ENCODE results near the gene STXBP6.

Gene STXBP6

DNA sequence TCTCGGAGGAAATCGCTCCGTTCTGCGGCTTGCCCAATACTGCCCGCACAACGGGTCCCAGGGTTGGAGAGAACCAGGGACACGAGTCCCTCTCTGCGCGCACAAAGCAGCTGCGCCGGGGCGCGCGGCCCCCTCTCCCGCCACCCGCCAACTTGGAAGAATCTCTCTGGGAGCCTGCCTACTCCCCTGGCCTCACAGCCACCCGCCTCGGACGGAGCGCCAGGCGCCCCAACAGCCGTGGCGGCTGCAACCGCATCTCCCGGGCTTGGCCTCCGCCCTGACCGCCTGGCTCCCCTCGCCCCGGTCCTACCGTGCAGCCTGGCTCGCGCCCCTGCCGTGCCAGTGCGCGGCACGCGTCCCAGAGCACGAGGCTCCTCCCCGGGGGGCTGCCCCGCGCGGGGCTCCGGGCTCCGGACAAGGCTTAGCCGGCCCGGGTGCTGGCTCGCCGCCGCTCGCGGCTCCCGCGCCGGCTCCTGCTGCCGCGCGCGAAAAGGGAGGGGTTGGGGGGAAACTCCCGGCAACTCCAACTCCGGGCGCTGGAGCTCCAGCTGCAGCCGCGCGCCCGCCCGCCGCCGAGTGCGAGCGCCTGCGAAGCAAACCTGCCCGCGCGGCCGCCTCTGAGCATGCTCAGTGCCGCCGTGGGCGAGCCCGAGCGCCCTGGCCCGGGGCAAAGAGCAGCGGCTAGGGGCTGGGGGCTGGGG, at the start of gene STXBP6:
Gene STXBP6, minus strand, starts transcription at position 580 of the 701 bp plus-strand sequence. CDS start 75,329 bp downstream, outside the sequence.
- peak; percentile 97 for DNase-seq

- DNase-seq: no peak
Measured at GRCh38 chr14:25097120-25097519, 47.2 kb upstream of the STXBP6 start.

- no peak for DNase-seq
Measured at GRCh38 chr14:25095736-25096437, 45.9 kb upstream of the STXBP6 start.

DNA sequence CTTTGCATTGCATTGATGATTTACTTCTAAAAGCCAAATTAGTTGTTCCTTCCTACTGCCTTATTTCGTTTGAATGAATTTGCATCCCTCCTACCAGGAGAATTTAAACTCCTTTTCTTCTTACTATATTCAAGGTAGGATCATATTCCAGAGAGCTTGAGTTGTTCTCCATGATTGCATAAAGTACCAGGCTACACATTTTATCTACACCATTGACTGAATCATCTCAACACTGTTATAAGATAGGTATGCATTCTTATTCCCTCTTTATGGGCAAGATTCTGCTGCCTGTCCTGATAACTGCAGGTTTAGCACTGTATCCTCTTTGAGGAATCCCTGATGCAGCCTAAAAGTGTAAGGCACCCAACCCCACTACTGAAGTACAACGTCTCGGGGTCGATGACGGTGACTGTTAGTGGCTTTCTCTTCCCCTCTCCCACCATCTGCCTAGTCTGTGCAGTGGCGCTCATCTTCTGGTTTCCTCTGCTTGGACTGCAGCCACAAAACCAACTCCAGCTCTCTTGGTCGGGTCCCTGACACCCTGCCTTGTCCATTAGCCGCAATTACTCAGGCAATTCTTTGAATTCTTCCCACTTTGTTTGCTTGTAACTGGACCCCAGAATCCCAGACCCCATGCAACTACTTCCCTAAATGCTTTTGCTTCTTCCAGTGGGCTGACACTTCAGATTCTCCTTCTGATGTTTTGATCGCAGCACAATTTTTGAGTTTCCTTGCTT, 44.4 kb upstream of the STXBP6 start:
- DNase-seq: no peak

DNA sequence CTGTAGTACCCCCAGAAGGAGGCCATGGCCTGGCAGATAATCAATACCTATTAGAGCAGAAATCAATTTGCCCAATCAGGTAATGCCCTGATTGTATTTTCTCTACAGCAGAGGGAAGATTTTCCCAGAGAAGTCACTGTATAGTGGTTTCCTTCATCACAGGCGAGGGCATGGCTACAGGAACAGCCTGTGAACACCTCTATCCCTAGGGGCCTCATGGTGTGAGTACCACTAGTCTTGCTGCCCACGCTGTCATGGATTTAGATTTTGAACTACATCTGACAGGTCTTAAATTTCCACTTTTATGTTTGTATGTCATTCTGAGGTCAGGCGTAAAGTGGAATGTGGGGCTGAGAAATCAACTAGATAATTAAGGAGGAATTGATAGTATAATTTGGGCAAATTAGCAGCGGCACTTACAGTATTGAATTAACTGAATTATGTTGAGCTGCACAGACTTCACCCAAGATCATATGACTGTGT, 42.4 kb upstream of the STXBP6 start:
- no peak for DNase-seq

DNA sequence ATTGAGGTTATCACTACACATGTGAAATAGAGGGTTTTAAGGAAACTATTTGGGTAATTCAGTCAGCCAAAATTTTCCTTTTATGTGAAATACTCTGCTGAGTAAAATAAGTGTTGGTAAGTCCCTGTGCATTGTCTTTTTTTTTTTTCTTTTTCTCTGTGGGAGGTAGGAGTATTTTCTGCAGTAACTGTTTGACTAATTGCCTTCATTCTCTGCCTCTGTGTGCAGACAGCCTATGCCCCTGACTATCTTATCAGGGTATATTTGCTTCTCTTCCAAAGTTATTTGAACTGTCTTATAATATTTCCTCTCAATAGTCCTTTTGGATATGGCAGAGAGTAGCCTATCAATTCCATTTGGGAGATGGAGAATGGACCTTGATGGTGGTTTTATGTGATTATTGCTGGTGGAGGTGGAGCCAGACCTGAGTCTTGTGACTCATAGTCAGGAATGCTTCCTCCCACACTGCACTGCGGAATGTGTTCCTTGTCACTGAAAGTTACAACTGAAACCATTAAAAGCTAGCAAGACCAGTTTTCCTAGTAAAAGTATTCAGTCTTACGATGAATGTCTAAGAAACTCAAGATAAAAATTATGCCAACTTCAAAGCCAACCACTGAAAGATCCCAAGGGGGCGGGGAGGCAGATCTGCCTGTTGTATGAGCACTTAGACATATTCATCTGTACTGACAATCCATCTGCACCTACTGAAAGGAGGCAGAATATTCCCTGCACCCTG, 40.9 kb upstream of the STXBP6 start:
- DNase-seq: no peak

GRCh38 chr14:25090256-25090655, 40.3 kb upstream of the STXBP6 start:
- DNase-seq: no peak

DNA sequence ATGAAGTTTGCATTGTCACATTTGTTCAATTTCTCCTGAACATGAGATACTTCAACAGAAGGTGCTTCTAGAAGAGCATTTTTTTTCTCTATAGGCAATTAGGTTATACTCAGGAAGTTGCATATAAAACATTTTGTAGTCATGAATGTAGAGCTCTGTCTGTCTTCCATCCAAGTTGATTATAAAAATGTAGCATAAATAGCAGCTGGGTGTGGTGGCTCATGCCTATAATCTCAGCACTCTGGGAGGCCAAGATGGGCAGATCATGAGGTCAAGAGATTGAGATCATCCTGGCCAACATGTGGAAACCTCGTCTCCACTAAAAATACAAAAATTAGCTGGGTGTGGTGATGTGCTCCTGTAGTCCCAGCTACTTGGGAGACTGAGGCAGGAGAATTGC, 39.5 kb upstream of the STXBP6 start:
- no peak for DNase-seq

DNA sequence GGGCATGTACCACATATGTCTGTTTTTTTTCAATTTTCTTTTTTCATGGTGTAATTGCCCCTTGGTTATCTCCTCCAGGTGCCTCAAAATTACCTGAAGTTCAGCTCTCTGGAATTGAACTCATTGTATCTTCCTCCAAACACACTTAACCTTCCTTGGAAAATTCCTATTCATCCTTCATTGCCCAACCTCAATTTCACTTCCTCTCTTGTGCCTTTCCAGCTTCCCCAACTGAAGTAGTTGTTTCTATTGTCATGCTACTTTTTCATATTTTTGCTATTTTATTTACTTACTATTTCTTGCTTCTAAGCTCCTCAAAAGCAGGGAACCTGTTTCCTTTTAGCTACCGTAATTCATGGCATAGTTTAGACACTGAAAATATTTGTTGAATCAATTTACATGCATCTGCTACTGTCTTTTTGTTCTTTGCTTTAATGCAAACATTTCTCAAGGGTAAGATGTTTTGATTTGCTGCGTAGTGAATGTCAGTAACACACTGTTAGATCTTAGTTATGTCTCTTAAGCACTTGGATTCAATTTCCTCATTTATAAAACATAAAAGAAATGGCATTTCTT, 37.0 kb upstream of the STXBP6 start:
- DNase-seq: no peak

DNA sequence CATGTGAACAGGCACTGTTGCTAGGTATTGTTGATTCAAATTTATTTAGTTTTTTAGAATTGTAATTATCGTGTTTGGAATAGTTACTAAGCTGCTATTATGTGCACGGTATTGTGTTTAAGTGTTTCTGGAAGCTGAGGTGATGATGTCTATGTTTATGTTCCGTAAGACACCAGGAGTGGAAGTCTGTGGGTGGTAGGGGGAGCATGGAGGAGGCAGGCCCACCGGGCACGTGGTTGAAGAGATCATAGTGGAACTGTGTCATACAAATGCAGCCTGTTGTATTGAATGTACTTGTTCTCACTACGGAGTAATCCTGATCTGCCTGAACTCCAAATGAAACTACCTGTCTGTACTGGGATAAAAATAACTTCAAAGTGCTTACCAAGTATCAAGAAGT, 36.1 kb upstream of the STXBP6 start:
- no peak for DNase-seq

DNA sequence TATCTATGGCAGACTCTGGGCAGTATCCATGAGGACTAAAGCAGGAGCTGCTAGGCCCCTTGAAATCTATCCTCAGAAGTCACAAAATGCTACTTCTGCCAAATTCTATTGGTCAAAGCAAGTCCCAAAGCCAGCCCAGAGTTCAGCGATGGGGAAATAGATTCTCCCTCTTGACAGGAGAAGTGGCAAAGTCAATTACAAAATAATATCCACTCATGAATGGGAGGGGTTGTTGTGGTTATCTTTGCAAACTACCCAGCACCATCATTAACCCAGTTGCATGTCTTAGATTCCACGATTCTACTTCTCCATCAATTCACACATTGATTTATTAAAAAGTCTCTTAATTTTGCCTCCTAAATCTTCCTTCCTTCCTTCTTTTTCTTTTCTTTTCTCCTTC, 30.7 kb upstream of the STXBP6 start:
- no peak for DNase-seq

GRCh38 chr14:25079311-25079710, 29.4 kb upstream of the STXBP6 start:
- no peak for DNase-seq

DNA sequence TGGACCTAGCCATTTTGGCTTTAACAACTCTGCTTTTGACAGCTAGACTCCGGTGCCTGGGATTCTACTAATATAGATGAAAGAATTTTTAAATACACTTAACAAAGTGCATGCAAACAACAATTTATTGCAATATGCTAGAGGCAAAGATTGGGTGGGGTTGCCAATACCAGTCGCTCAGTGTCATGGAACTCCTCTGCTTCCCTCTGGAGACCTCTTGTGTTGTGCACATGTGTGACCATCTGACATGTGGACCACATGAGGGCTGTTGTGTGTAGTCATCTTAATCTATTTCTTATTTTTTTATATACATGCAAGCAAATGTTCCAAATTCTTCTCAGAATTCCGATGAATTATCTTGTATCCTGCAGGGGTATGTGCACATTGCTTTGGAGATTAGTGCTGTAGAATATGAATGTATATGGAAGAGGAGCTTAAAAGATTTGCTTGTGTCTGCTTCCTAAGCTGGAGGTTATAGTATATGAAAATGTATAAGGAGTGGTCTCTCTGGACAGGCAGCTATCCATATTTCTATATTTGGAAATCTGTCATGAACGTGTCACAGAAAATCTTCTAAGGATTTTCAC, 24.2 kb upstream of the STXBP6 start:
- no peak for DNase-seq

- DNase-seq: no peak
Measured at GRCh38 chr14:25069879-25070278, 19.9 kb upstream of the STXBP6 start.

- DNase-seq: no peak
Measured at GRCh38 chr14:25067600-25067999, 17.7 kb upstream of the STXBP6 start.

- no peak for DNase-seq
Measured at GRCh38 chr14:25062022-25062321, 12.0 kb upstream of the STXBP6 start.

- no peak for DNase-seq
Measured at GRCh38 chr14:25056688-25057078, 6.7 kb upstream of the STXBP6 start.

DNA sequence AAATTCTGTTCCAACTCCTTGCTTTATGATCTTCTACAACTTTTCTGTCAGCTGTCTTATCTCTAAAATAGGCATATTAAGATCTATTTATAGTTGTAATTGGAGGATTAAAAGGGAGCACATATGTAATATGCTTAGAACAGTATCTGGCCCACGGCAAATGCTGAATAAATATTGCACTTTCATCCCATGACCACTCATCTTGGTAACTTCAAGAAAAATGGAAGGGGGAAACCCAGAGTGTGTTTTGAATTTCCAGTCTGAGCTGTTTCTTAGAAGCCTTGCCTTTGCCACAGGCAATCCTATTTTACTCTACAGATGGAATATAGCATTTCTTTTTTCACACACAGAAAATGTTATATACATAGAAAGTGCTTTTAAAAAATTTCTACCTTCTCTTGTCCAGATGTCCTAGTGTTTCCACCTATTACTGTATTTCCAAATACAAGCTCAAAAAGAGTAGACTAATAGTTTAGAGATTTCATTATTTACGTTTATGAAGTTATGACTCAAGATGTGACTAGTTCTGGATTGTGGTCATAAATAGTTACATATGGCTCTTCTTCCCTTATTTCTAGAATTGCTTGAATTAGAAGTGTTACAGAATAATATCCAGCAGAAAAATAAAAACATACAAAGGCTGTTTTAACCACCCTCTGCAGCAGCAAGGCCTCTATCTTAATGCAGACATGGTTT, 6.2 kb upstream of the STXBP6 start:
- no peak for DNase-seq

DNA sequence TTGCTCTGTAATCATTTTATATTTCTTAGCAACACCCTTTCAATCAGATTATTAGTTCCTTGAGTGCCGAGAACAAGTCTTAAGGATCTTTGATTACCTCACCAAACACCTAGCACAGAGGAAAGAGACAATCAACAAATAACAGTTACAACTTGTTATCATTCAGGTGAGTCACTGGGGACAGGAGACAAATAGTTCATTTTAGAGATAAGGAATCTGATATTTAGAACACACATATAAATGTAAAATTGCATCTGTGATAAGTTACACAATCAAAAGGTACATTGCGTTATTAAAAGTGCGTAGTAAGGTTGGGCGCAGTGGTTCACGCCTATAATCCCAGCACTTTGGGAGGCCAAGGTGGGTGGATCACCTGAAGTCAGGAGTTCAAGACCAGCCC, 5.1 kb upstream of the STXBP6 start:
- DNase-seq: no peak

DNA sequence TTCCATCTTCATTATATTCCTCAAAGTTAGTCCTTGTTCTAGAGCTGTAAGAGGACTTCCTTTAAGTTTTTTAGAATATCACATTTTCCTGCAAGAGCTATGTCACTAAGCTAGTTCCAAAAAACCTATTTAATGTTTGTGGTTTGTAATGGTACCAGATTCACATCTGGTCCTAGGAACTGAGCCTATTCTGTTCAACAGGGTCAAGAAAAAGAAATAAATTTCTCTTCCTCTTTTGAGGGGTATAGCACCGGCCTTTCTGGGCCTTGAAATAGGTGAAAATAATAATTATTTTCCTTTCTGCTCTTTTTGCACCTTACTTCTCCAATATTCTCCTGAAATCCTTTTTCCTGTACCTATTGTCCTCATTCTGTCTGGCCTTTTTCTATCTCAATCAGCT, 3.6 kb upstream of the STXBP6 start:
- no peak for DNase-seq

DNA sequence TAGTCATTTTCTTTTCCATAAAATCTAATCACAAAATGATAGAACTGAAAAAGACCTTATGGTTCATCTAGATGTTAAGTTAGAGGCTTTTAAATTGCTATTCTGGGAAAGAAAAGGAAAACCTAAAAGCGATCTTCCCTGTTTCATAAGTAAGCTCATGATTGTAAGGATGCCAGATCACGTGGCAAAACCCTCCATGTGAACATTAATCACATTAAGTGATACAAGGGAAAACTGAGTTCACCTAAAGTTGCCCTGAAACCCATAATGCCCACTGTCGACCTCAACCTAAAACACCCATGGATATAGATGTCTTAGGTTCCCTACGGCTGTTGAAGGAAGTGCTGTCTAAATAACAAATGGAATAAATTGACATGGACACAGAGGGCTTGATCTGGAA, 3.0 kb upstream of the STXBP6 start:
- DNase-seq: no peak

DNA sequence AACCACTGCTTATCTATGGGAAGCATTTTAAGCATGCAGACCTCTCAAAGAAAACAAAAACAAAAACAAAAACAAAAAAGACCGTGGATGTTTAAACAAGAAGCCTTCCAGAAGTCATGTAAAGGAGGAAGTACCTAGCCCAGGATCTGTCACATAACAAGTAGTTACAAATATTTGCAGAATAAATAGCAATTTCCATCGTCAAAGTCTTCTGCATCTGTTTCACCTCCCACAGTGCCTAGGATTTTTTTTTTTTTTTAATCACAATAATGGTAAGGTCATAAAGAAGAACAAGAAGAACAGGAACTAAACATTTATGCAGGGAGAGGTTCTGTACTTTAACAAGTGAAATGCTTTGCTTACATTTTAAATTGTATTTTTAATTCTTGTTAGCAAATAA, 2.4 kb upstream of the STXBP6 start:
- DNase-seq: no peak
